Stimulated activated CD8-positive, alpha-beta memory T cell treated with anti-CD3 and anti-CD28 coated beads, Interleukin-7, amount 100 ng/mL, for 4 hours (primary cell): ENCODE results near the gene PEF1.

ENCODE experiments used
- DNase-seq, 2 donors: peaks; one replicate each; pipeline ENCODE4 v3.0.0-alpha.2; 2020; ENCODE audit warnings: low read depth in 2 of 2

The PEF1 gene

DNA sequence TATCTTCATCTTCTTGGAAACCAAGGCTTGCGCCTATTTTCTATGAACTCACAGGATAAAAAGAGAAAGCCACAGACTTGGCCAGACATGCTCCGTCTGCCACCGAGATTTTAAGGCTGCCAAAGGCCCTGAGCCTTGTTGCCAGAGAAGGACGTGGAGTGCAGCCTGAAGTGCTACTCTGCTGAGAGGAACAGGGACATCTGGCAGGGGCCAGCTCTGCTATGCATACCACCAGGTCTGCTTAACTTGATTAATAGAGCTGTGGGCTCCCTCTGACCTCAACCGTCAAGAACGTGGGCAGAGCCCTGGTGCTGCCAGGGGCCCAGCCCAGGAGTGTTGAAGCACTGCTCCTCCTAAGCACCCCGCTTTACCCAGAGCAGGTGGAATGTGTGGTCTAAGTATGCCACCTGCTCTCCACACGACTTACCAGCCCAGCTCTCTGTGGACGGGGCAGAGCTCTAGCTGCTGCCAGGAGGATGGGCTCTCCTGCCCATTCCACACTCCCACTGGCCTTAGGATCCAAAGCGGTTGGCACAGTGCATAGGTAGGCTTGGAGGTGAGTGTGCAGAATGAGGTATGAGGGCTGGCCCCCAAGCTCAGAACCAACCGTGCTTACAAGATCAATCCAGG is 16.6 kb downstream of the PEF1 start:
- no peak for DNase-seq

DNA sequence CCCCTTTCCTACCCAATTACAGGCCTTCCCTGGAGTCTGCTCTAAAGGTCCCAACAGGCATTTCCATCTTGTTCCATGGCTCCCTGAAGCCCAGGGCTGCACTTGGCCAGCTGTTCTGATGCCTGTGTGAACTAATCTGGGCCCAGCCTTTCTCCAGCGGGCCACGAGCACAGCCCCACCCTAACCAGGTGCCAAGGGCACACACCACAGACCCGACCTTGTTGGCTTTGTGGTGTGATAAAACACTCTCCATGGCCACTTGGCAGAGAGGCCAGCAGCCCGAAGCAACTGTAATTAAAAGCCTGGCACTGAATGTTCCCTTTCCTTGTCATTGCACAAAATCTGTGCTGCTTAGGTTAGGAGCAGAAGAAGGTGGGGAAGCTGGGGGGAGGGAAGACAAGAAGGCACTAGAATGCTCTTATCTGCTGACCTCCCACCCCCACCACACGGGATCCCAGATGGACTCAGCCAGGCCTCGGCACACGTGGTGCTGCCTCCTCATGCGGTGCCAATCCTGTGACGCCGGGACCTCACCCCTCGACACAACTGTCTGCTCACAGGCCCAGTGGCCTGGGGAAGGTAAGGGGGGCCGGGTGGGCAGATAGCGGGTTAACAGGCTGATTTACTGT is 17.3 kb downstream of the PEF1 start:
- no peak for DNase-seq

DNA sequence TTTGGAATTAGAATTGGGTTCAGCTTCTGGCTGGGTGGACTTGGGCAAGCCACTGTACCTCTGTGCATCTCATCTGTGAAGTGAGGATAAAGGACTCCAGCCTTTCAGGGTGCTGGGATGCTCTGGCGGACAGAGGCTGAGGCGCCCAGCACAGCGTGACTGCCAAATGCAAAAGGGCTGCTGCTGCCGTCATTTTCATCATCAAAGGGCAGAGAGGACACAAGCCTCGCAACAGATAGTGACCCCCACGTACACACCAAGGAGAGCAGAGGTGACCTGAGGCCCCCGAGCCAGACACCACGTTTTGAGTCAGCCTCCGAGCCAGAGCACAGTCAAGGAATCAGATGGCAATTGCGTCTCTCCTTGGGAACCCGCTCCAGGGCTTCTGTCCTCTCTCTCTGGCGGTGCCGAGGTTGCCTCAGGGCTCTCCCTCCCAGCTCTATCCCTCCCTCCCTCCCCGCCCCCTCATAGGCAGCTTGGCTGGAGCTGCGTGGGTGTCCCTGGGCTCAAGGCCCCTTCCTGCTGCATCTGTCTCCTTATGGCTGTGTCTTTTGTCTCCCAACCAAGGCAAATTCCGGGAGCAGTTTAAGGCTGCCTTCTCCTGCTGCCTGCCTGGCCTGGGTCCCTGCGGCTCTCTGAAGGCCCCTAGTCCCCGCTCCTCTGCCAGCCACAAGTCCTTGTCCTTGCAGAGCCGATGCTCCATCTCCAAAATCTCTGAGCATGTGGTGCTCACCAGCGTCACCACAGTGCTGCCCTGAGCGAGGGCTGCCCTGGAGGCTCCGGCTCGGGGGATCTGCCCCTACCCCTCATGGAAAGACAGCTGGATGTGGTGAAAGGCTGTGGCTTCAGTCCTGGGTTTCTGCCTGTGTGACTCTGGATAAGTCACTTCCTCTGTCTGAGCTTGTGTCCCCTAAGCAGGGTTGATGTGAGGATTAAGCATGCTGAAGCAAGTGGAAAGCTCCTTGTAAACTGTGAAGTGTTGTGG is 18.2 kb downstream of the PEF1 start:
- no peak for DNase-seq

DNA sequence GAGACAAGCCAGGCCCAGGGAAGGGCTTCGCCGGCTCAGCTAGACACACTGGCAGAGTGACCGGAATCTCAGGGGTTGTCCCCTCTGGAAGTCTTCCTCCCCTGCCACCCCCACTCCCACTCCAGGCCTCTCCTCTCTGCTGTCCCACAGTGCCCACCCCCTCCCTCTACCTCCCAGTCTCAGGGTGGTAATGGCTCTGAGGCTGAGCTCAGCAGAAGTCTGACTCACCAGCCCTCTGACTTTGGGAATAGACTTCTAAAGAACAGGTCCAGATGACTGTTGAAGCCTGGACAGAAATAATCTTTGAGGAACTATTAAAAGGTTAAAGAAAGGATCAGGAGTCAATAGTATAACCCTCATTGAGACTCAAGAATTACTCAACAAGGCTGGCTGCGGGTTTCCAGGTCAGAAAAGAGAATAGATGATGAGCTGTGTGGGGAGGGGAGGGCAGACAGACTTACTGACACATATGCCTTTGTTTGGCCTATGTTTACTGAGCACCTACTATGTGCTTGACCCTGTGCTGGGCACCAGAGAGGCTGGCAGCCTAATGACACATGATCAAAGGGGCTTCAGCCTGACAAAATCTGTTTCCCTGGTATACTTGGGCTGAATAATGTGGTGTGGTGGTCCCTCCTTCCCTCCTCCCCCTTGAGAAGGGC is 19.0 kb downstream of the PEF1 start:
- DNase-seq, result no peak

DNA sequence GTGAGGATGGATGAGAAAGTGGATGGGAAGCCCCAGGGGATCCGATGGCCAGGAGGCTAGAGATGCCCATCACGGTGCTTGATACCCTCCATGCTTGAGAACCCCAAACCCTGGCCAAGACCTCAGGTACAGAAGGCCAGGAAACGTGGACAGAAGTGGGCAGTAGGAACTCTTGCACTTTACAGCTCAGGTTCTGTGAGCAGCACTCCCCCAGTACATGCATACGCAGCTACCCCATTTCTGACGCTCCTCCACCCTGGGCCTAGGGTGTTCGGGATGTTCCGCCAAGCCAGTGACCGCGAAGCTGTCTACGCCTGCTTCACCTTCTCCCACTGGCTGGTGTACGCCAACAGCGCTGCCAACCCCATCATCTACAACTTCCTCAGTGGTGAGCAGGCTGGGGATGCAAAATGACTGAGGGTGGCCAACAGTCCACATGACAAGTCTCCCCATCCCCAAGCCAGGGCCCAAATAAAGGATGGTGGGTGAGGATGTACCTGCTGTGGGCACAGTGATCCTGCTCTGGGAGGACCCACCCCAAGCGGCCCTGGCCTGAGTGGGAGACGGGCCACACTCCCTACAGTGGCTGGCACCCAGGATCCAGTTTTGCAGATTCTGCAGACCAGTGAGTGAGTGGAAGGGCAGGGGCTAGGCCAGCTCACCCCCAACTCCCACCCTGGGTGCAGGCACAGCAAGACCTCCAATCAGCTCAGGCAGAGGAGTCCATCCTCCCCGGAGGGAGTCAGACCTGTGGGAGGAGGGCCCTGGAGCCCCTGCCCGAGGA is 19.8 kb downstream of the PEF1 start:
- DNase-seq, result no peak

DNA sequence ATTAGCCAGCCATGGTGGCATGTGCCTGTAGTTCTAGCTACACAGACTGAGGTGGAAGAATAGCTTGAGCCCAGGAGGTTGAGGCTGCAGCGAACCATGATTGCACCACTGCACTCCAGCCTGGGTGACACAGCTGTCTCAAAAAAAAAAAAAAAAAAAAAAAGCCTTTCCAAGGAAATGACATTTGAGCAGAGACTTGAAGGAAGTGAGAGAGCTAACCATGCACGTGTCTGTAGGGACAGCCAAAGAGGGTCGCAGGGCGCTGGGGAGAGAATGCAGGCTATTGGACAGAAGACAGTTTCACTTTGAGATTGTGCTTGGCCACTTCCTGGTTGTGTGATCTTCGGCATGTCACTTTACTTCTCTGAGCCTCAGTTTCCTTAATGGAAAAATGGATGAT is 20.4 kb downstream of the PEF1 start:
- no peak for DNase-seq

DNA sequence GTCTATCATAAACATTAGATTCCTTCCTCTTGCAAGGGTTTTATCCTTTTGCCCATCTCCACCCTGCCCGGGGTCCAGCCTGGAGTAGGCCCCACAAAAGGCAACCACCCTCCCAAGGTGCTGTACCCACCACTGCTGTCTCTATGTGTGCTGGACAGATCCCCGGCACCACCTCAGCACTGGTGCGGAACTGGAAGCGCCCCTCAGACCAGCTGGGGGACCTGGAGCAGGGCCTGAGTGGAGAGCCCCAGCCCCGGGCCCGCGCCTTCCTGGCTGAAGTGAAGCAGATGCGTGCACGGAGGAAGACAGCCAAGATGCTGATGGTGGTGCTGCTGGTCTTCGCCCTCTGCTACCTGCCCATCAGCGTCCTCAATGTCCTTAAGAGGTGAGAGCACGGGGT is 21.3 kb downstream of the PEF1 start:
- DNase-seq, result no peak

DNA sequence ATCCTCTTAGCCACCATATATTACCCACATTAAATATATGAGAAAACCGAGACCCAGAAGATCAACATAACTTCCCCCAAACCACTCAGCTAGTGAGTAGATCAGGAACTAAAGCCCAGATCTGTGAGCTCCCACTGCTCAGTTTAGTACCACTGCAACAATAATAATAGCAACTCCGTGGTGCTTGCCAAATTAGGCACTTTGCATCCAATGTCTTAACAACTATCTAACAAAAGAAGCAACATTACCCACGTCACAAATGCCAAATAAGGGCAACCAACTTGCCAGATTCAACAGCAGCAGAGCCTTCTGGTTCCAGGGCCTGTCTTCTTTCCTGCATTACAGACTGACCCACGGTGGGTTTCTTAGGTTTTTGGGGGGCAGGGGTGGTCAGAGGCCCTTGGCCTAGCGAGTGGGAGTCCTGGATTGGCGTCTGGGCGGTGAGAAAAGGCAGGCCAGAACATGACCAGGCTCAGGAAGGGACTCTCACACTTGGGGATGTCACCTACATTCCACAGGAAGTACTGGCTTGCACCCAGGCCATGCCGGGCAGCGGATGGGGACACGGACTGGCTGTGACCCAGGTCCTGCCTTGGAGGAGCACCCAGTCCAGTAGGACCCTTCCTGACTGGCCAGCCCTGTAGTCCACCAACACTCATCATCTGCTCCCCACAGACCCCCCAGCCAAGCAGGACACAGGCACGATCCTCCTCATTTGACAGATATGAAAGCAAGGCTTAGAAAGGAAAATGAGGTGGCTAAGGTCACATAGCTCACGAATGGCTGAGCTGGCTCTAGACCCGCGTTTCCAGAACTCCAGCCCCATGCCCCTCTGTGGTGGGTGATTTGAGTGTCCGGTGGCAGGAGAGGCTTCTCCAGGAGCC is 22.6 kb downstream of the PEF1 start:
- no peak for DNase-seq

DNA sequence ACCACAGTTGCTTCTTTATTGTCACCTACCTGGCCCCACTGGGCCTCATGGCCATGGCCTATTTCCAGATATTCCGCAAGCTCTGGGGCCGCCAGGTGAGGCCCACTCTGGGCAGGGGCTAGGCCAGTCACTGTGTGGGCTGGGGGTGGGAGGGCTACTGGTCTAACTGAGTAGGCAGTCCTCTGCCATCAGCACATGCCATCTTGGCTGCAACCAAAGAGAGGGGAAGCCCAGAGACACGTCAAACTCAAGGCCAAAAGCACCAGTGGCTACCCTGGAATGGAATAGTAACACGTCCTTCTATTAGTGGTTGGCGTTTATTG is 23.2 kb downstream of the PEF1 start:
- DNase-seq, result no peak

DNA sequence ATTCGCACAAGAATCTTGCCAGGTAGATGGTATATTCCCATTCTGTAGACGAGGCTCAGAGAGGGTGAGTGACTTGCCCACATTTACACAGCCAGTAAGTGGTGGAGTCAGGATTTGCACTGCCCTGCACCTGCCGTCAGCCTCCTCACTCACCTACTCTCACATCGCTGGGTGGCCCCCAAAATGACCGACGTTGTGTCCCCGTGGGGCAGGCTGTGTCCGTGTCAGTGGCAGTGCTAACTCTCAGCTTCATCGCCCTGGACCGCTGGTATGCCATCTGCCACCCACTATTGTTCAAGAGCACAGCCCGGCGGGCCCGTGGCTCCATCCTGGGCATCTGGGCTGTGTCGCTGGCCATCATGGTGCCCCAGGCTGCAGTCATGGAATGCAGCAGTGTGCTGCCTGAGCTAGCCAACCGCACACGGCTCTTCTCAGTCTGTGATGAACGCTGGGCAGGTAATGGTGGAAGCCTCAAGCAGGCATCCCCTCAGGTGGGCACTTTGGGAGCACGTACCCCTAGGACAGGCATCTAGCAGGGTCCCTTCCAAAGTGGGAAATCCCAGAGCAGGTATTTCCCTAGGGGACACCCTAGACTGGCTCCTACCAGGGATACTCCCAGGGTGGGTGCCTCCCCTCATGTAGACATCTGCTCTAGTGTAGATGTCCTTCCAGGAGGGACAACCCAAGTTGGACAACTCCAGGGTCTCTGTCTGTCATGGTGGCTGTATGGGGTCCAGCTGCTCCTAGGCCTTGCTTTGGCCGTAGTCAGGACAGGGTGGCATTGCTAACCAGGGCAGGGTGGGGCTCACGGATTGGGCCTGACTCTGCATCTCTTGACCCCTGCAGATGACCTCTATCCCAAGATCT is 23.8 kb downstream of the PEF1 start:
- DNase-seq, result no peak

DNA sequence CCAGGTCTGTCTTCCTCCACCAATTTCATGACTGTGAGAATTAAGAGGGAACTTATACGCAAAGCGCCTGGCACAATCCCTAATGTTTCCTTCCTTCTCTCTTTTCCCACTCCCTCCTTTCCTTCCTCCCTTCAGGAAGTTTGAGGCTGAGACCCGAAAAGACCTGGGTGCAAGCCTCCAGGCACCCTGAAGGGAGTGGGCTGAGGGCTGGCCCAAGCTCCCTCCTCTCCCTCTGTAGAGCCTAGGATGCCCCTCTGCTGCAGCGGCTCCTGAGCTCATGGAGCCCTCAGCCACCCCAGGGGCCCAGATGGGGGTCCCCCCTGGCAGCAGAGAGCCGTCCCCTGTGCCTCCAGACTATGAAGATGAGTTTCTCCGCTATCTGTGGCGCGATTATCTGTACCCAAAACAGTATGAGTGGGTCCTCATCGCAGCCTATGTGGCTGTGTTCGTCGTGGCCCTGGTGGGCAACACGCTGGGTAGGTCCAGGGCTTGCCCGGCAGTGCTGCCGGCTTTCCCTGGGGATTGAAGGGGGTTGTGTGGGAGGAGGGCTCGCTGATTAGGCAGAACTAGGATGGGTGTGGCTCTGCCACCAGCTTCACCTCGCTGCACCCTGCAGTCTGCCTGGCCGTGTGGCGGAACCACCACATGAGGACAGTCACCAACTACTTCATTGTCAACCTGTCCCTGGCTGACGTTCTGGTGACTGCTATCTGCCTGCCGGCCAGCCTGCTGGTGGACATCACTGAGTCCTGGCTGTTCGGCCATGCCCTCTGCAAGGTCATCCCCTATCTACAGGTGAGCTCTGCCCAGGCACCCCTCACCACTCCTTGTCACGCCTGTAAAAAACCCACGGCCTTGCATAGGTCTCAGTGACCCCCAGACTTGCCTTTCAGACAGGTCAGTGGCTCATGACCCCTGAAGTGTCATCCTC is 25.5 kb downstream of the PEF1 start:
- DNase-seq, result no peak

DNA sequence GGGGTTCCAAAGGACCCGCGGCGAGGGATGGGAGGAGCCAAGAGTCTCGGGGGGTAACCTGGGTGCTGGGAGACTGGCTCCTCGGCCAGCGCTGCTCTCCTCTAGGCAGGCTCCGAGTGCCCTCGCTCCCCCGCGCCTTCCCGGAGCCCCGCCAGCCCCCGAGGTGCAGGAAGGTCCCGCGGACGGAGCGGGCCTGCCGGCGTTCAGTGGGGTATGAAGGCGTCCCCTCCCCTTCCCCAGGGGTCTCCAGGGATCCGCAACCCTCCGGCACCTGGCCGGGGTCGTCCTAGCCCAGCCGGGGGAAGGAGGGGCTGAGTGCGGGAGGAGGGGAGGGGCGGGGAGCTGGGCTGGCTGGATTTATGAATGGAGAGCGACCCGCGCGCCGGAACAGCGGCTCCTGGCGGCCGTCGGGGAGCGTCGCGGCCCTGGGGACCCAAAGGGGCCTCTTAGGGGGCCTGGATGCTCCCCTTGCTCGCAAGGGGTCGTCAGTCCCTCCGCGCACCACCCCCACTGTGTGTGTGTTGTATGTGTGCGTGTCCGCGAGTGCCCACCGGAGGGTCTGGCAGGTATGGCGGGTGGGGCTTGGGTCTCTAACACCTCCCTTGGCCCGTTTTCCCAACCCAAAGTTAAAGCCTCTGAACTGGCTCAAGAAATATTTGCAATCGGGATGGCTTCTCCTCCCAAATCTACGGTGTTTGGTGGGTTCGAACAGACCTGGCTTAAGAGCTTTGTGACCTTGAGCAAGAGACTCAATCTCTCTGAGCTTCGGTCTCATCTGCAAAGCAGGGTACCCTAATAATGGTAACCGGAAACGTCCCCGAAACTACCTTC is 26.5 kb downstream of the PEF1 start:
- peak in 1 of 2 donors; percentile 8 for DNase-seq

DNA sequence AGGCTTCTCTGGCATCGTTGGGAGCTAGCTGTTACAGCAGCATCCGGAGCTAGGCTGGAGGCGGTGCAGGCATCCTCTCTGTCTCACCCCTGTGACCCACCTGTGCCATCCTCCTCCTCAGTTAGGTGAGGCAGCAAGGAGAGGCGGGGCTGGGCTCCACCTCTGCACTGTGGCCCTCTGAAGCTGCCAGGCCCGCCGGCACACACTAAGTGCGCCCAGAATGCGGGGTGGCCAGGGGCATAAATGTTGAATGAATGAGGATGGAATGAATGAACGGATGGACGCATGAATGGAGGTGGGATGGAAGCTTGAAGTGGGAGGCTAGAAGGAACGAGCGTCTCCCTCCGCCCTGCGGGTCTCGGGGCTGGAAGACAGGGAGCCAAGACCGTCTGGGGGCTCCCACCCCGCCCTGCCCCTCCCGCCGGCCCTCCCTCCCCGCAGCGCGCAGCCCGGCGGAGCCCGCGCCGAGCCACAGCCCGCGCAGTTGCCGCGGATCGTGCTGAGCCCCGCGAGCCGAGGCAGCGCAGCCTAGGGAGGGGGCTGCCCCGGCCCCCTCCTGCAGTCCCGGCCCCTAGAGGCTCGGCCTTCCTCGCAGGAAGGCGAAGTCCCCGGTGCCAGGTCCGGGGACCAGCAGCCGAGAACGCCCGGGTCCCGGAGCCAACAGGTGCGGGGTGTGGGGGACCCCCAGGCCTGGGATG is 27.3 kb downstream of the PEF1 start, which contains the start of gene HCRTR1:
Gene HCRTR1, plus strand, starts transcription at position 472 of the 698 bp plus-strand sequence. CDS start 1,504 bp downstream, outside the sequence.
- DNase-seq, result no peak

DNA sequence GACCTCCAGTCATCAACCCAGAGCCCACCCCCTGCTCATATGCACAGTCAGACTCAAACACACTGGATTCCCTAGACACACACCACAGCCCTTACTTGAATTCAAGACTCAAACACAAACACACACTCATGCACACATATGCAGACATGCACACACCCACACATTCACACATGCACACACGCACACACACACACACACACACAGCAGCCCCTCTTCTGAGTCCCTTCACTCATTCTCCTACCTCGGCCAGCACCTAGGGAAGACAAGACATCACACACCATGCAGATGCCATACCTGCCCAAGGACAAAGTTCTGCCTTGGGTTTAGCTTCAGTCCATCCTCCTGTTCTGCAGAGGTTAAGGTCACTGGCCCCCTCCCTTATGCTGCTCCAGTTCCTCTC is 28.7 kb downstream of the PEF1 start:
- DNase-seq, result no peak

DNA sequence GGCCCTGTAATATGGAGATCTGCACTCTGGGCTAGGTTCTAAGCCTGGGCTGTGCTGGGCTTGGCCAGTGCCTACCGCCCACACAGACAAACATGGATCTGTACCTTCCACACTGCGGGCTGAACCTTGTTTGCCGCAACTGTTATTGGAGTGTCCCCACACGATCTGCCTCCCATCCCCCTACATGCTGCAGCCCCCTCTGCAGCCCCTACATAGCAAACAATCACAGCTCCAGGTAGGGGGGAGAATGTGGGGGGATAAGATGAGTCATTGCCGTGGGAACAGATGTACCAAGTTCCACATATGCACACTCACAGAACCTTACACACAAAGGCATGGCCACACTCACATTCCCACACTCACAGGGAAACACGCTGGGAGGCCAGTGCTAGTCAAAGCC is 29.3 kb downstream of the PEF1 start:
- no peak for DNase-seq

DNA sequence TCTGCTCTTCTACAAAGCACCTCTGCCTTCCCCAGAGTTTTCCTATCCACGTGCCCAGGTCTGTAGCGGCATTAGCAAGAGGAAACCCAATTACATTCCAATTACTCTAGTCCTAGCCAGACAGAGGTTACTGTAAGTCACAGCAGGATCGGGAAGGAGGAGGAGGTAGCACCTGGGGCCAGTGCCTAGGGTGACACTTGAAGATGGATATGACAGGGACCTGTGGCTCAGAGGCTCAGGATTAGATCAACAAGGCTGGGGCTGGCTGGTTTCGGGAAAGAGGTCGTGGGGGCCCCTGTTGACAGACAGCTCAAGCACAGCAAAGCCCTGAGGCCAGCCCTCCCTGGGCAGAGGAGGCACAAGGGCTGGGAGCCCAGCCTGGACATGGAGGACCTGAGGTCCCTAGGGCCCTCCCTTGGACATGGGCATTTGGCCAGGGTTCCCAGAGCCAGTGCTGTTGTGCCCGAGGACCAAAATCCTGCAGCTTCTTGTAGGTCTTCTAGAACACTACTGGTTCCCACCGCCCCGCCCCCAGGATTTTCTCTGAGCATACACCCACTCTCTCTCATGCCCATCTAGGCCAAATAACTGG is 30.2 kb downstream of the PEF1 start:
- DNase-seq, result no peak
